Measurements from ENCODE around the gene GET3.
"Not testable (repeated sequence)": the region's sequence is repeated elsewhere in the genome, so short reads cannot be mapped to it uniquely, and the experiment has no call there.

GET3 gene

DNA sequence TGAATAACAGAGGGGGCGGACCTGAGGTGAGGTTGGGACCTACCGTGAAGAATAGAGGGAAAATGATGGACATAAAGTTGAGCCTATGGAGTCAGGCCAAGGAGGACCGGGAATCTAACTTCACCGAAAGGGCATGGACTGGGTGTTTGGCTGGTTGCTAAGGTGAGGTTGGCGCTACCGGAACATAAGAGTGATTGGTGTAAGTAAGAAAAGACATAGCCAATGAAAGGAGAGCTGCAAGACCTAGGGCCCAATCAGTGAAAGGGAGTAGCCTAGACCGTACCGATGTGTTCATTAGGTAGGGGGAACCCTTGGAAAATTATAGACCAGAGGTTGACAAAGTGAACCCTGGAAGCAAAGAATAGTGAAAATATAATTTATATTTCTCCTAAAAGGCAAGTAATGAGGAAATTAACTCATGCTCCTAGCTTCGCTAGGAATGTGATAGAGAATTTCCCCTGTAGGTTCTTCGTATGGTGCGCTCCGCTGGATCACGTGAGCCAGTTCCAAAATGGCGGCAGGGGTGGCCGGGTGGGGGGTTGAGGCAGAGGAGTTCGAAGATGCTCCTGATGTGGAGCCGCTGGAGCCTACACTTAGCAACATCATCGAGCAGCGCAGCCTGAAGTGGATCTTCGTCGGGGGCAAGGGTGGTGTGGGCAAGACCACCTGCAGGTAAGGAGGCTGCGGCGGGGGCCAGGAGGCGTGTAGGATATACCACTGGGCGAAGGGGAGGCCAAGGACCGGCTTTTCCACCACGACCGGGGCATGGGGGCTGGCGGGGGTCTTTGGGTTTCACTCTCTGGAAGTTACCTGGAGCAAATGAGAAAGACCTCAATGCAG lies at the start of gene GET3:
GET3 (plus strand) TSS at position 503 of the 840 bp plus-strand sequence; CDS start at position 512, 9 bp downstream.
- DNase-seq (ENCODE audit: low read depth) = peak; percentile 70

DNA sequence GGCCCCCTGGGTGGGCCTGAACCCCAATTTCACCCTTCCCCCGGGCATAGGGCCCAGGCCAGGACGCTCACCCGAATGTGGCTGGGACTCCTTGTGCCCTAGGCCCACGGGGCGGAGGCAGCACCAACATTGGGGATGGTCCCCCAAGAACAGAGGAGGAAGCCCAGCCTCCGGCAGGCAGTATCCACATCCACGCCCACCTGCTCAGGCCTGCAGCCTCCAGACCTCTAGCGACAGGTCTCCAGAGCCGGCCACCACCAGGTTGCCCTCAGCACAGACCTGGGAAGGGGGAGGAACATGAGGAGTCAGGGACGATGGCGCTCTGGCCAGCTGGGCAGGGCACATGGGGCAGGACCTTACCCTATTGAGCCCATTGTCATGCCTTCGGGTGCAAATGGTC lies 48.3 kb upstream of the GET3 start:
- DNase-seq (ENCODE audit: low read depth) = no peak

DNA sequence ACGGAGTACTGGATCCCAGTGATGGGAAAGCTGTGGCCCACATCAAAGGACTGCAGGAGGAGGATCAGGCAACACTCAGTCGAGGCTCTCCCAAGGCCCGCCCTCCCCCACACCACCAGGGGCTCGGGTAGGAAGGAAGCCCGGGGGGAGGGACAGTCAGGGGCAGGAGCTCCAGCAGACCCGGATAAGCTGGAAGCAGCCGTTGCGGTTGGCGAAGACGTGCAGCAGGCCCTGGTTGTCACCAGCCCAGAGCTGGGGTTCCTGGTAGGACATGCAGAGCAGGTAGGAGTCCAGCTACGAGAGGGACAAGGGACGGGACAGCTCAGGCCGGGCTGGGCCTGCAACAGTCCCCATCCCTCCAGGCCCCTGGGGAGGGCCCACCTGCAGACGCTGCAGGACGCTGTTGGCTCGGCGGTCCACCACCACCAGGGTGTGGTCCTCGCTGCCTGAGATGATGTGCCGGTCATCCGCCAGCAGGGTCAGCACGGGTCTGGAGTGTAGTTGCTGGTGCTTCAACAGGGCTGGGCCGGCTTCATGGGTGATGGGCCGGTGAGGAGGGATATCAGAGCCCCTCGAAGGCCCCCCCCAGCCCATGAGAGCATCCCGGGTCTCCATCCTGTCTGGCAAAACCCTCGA lies 47.6 kb upstream of the GET3 start:
- no peak for DNase-seq (ENCODE audit: low read depth)

- DNase-seq (ENCODE audit: low read depth) = no peak
These were observed 44.3 kb upstream of the GET3 start for GRCh38 chr19:12692960-12693359.

- no peak for DNase-seq (ENCODE audit: low read depth)
These were observed 42.7 kb upstream of the GET3 start for GRCh38 chr19:12694641-12695040.

DNA sequence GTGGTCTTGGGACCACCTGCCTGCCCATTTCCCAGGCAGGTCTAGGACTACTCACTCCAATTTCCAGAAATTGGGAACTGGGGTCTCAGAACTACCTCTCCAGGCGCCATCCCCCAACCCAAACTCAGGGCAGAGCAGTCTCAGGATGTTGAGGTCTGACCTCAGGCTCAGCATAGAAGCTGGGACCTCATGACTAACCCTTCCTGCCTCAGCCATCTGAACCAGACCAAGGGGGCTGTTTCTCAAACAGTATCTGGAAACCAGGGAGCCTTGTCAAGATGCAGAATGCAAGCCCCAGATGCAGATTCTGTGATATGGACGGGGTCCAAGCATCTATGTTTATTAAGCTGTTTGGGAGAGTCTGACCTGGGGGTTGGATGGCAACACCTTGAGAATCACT lies 42.2 kb upstream of the GET3 start:
- DNase-seq (ENCODE audit: low read depth) = no peak

GRCh38 chr19:12695514-12695913 lies 41.8 kb upstream of the GET3 start:
- no peak for DNase-seq (ENCODE audit: low read depth)

GRCh38 chr19:12695997-12696365 lies 41.3 kb upstream of the GET3 start:
- no peak for DNase-seq (ENCODE audit: low read depth)

GRCh38 chr19:12696366-12697335 lies 40.6 kb upstream of the GET3 start, which contains the start of gene FBXW9:
Gene FBXW9 (minus strand): TSS chr19:12696631. CDS start chr19:12696581, 50 bp downstream.
- DNase-seq (ENCODE audit: low read depth) = peak; percentile 94

DNA sequence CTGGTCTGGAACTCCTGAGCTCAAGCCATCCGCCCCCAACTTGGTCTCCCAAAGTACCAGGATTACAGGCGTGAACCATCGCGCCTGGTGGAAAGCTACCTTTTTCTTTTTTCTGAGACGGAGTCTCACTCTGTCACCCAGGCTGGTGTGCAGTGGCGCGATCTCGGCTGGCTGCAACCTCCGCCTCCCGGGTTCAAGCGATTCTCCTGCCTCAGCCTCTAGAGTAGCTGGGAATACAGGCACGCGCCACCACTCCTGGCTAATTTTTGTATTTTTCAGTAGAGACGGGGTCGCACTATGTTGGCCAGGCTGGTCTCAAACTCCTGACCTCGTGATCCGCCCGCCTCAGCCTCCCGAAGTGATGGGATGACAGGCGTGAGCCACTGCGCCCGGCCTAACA lies 39.9 kb upstream of the GET3 start:
- not testable (repeated sequence) for DNase-seq (ENCODE audit: low read depth)

- no peak for DNase-seq (ENCODE audit: low read depth)
These were observed 39.2 kb upstream of the GET3 start for GRCh38 chr19:12698138-12698537.

GRCh38 chr19:12701596-12702282 lies 35.6 kb upstream of the GET3 start:
- DNase-seq (ENCODE audit: low read depth) = no peak

GRCh38 chr19:12703046-12703445 lies 34.3 kb upstream of the GET3 start:
- DNase-seq (ENCODE audit: low read depth) = no peak

DNA sequence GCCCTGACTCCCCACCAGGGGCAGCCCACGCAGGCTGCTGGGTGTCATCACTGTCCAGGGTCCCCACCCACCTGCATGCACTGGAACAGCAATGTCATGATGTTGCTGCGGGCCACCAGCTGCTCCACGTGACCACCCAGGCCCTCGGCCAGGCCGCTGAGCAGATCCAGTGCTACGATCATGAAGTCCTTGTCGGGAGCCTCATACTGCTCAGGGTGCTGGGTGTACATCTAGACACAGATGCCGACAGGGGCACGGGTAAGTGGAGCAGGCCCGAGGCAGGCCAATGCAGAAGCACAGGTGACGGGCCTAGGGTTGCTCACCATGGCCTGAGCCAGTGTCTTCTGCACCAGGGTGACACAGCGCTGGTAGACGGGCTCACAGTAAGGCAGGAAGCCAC lies 32.1 kb upstream of the GET3 start:
- DNase-seq (ENCODE audit: low read depth) = no peak

GRCh38 chr19:12705654-12706331 lies 31.5 kb upstream of the GET3 start:
- no peak for DNase-seq (ENCODE audit: low read depth)

DNA sequence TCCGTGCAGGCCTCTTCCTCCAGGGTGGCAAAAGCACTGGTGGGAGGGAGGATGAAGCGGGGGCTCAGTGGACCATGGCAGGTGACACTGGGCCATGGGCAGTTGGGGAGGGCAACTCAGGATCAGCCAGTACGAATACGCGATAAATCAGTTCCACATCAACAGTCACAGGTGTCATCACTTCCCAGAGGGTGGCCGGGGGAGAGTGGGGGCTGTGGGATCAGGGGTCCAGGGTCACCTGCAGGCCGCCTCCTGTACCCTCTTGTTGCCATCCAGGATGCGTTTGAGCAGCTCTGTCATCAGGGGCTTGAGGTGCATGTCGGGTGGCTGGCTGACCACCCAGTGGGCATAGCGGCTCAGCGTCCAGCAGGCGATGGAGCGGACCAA lies 31.0 kb upstream of the GET3 start:
- no peak for DNase-seq (ENCODE audit: low read depth)

- no peak for DNase-seq (ENCODE audit: low read depth)
These were observed 28.7 kb upstream of the GET3 start for GRCh38 chr19:12708641-12709040.

DNA sequence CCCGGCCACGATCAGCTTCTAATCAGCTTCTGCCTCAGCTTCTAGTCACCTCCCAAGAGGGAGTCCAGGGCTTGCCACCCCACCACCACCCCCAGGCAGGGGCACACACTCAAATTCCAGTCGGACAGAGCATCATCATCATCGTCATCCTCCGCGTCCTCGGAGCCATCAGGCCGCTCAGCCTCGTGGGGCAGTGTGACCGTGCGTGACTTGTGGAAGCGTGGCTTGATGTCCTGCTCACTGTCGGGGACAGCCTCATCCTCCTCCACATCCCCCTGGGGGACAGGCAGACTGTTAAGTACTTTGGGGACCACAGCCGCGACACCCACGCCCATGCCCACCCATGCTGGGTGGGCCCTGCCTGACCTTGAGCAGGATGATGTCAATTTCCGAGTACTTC lies 26.1 kb upstream of the GET3 start:
- no peak for DNase-seq (ENCODE audit: low read depth)

GRCh38 chr19:12712077-12712476 lies 25.2 kb upstream of the GET3 start:
- DNase-seq (ENCODE audit: low read depth) = not testable (repeated sequence)

- DNase-seq (ENCODE audit: low read depth) = not testable (repeated sequence)
These were observed 24.0 kb upstream of the GET3 start for GRCh38 chr19:12713304-12713703.

- no peak for DNase-seq (ENCODE audit: low read depth)
These were observed 22.2 kb upstream of the GET3 start for GRCh38 chr19:12715102-12715501.

Data from activated T-cell treated with anti-CD3 and anti-CD28 coated beads for 1 hour (primary cell).